Measurements from ENCODE around the gene MCL1.

The MCL1 gene

GRCh38 chr1:150619576-150620509 lies 40.4 kb upstream of the MCL1 start (continued):
- TF ChIP-seq KLF8 (tag by site-specific recombination; IDR thresholded peaks at IDR 0.05): 0 out of 2 replicates have a peak, but pooled peaks have one; percentile 39
- TF ChIP-seq ZNF704 (tag by site-specific recombination; IDR thresholded peaks at IDR 0.05): no peak
- TF ChIP-seq ZNF600 (tag by site-specific recombination; IDR thresholded peaks at IDR 0.05): no peak; the same call in 1 of the 2 replicates
- TF ChIP-seq, protein P1, sequence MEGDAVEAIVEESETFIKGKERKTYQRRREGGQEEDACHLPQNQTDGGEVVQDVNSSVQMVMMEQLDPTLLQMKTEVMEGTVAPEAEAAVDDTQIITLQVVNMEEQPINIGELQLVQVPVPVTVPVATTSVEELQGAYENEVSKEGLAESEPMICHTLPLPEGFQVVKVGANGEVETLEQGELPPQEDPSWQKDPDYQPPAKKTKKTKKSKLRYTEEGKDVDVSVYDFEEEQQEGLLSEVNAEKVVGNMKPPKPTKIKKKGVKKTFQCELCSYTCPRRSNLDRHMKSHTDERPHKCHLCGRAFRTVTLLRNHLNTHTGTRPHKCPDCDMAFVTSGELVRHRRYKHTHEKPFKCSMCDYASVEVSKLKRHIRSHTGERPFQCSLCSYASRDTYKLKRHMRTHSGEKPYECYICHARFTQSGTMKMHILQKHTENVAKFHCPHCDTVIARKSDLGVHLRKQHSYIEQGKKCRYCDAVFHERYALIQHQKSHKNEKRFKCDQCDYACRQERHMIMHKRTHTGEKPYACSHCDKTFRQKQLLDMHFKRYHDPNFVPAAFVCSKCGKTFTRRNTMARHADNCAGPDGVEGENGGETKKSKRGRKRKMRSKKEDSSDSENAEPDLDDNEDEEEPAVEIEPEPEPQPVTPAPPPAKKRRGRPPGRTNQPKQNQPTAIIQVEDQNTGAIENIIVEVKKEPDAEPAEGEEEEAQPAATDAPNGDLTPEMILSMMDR (tag by site-specific recombination; IDR thresholded peaks at IDR 0.05): peak; percentile 22; the same call in 1 of the 2 replicates
- TF ChIP-seq ZNF660 (tag by site-specific recombination; IDR thresholded peaks at IDR 0.05): 0 out of 2 replicates have a peak, but pooled peaks have one; percentile 55
- TF ChIP-seq SP2 (tag by site-specific recombination; IDR thresholded peaks at IDR 0.05): 0 out of 2 replicates have a peak, but pooled peaks have one; percentile 10
- TF ChIP-seq ZNF626 (tag by site-specific recombination; IDR thresholded peaks at IDR 0.05): no peak
- TF ChIP-seq ZNF174 (tag by site-specific recombination; IDR thresholded peaks at IDR 0.05): no peak
- no peak for TF ChIP-seq ZNF747 (tag by site-specific recombination; IDR thresholded peaks at IDR 0.05)
- TF ChIP-seq ZNF19 (tag by site-specific recombination; IDR thresholded peaks at IDR 0.05; ENCODE audit: low read depth): no peak
- 0 out of 2 replicates have a peak, but pooled peaks have one; percentile 55 for TF ChIP-seq IKZF3 (tag by site-specific recombination; IDR thresholded peaks at IDR 0.05)
- TF ChIP-seq KLF1 (tag by site-specific recombination; IDR thresholded peaks at IDR 0.05): no peak
- TF ChIP-seq, protein P2, sequence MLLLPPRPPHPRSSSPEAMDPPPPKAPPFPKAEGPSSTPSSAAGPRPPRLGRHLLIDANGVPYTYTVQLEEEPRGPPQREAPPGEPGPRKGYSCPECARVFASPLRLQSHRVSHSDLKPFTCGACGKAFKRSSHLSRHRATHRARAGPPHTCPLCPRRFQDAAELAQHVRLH (tag by site-specific recombination; IDR thresholded peaks at IDR 0.05): no peak
- TF ChIP-seq ZNF837 (tag by site-specific recombination; IDR thresholded peaks at IDR 0.05): no peak
- TF ChIP-seq ZNF416 (tag by site-specific recombination; IDR thresholded peaks at IDR 0.05): no peak
- peak; percentile 59; the same call in 1 of the 2 replicates for TF ChIP-seq ZNF792 (tag by site-specific recombination; IDR thresholded peaks at IDR 0.05)
- TF ChIP-seq ZBTB20 (tag by site-specific recombination; IDR thresholded peaks at IDR 0.05): no peak
- TF ChIP-seq ZNF629 (tag by site-specific recombination; IDR thresholded peaks at IDR 0.05): peak; percentile 78
- no peak for TF ChIP-seq ZNF37A (tag by site-specific recombination; IDR thresholded peaks at IDR 0.05)
- TF ChIP-seq ZNF16 (tag by site-specific recombination; IDR thresholded peaks at IDR 0.05; ENCODE audit: low read depth): no peak
- no peak for TF ChIP-seq AEBP2 (tag by site-specific recombination; IDR thresholded peaks at IDR 0.05; ENCODE audit: borderline replicate concordance)
- TF ChIP-seq EGR2 (tag by site-specific recombination; IDR thresholded peaks at IDR 0.05; ENCODE audit: low read depth): peak; percentile 64
- peak; percentile 64 for TF ChIP-seq ZEB2 (tag by site-specific recombination; IDR thresholded peaks at IDR 0.05)
- TF ChIP-seq WT1 (tag by site-specific recombination; IDR thresholded peaks at IDR 0.05): no peak
- no peak for TF ChIP-seq OVOL3 (tag by site-specific recombination; IDR thresholded peaks at IDR 0.05)
- TF ChIP-seq PRDM10 (tag by site-specific recombination; IDR thresholded peaks at IDR 0.05): 0 out of 2 replicates have a peak, but pooled peaks have one; percentile 37
- TF ChIP-seq ZNF121 (tag by site-specific recombination; IDR thresholded peaks at IDR 0.05): no peak
- TF ChIP-seq ZNF2 (tag by site-specific recombination; IDR thresholded peaks at IDR 0.05): no peak
- TF ChIP-seq ZNF280D (tag by site-specific recombination; IDR thresholded peaks at IDR 0.05): no peak

All from HEK293 (cell line).